SIG-M5 treated with dmso at 0.1 percent for 504 hours (cell line): ENCODE results near the gene VPS54.
A peak's percentile ranks its signal among the peaks of the same experiment; 100 is the strongest.
"Not testable (repeated sequence)": the region's sequence is repeated elsewhere in the genome, so short reads cannot be mapped to it uniquely, and the experiment has no call there.

Experiments
- DNase-seq: peaks from one replicate; lab custom pipeline; 2025; ENCODE audit not compliant: unreplicated experiment; lab: John Stamatoyannopoulos, UW

Gene VPS54

DNA sequence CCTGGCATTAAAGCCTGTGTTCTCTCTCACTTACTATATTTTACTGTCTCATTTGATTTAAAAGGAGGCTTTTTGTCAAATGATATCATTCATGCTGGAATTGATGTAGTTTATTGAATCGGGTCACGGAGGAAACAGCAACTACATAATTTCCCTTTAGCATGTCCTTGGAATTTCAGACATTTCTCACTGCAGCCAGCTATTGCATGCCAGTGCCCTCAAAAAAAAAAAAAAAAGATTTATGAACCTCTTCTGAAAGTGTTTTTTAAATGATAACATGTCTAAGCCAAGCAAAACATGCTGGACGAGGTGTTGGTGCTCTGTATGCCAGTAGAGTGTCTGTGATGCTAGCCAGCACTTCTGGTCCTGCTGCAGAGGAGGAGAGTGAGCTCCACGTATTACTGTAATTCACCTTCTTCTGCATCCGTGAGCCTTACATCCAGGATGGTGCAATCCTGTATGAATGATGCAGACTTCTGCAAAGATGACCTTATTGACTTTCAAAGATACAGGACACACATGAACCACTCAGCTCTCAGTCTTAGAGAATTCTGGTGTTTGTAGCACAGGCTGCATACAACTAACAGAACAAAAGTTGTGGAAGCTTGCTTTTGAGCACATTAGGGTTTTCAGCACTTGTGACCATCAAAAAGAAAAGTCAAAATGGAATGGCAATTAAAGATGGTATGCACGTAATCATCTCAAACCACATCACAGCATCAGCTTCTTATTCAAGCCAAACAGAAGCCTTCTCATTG, 146.5 kb downstream of the VPS54 start:
- no peak for DNase-seq

DNA sequence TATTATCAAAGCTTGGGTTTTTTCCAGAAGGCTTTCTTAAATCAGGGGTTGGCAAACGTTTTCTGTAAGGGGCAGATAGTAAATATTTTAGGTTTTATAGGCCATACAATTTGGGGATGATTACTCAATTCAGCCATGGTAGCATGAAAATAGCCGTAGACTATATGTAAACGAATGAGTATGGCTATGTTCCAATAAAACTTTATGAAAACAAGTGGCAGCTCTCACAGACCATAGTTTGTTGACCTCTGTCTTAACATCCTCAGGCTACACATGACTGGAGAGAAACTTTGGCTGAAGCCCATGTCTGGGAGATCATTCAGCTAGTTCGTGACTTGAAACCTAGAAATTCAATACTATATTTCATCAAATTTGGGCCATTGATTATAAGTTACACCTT, 147.4 kb downstream of the VPS54 start:
- DNase-seq = no peak

DNA sequence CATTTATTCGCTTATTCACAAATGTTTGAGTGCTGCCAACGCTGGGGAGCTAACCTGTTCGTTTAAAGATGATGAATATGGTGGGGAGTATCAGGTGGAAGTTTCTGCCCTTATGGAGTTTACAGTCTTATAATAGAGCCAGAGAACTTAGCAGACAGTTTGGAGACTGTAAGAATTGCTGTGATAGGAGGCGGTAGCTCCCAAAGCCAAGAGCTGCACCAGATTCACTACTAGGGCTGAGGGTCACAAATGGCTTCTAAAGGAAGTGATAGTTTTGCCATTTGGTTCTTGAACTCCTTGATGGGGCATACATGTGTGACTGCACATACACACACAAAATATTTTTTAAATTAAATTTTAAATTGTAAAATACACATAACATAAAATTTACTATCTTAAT, 148.5 kb downstream of the VPS54 start:
- DNase-seq = no peak

DNA sequence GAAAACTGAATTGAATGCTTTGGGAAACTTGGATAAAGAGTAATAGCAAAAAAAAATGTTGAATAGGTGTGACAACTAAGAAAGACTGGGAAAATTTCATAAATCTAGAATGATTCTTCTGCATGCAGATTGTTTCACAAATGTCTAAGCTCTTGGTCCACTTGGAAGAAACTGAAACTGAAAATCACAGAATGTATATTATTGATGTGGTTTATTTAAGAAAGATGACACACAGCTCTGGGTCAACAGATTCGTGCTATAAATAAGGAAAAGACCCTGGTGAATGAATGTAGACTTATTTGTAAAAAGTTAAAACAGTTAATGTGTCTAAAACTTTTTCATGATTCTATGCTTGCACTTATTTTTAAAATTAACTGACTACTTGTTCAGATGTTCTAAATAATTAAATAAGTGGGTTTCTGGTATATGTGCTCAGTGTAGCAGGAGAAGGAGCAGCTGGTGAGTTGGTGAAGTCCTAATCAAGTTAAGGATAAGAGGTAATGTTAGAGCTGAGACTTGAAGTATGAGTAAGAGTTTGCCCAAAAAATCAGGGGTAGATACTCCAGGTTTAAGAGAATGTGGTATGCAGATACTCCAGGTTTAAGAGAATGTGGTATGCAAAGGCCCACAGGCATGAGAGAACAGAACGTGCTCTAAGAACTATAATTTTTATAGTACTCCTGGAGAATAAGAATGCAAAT, 153.1 kb downstream of the VPS54 start:
- no peak for DNase-seq

DNA sequence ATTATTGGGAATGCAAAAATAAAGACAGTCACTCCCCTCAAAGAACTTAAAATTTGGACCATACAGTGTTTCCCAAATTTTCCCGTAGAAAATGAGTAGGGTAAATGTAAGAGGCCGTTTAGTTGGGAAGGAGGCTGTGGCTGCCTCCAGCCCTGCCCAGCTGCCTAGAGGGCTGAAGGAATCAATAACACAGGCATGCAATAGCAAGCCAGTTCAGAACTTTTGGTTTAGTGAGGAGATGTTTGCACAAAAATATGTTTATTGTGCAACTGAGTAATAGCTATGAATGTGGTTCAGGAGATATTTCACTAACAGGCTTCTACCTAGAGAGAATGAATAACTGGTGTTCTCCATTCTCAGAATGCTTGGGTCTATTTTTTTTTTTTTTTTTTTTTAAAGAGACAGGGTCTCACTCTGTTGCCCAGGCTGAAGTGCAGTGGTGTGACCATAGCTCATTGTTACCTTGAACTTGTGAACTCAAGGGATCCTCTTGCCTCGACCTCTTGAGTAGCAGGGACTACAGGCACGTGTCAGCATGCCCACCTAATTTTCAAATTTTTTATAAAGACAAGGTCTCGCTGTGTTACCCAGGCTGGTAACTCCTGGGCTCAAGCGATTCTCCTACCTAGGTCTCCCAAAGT, 153.9 kb downstream of the VPS54 start:
- no peak for DNase-seq

DNA sequence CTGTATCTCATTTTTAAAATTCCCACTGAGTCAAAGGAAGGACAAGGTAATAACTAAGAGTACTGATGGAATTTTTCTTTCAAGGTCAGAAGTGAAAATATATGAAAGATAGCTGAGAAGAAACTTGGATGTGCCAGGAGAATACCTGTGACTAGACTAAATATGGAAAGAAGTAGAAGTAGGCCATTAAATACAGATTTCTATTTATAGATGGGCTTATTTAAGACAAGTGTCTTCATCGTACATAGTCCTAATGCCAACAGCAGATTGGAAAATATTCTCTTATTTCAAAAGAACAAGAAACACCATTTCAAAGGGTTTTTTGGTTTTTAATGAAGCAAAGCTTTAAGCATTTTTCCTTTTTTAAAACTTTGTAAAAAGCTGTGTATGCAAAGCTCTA, 155.5 kb downstream of the VPS54 start:
- DNase-seq = no peak

DNA sequence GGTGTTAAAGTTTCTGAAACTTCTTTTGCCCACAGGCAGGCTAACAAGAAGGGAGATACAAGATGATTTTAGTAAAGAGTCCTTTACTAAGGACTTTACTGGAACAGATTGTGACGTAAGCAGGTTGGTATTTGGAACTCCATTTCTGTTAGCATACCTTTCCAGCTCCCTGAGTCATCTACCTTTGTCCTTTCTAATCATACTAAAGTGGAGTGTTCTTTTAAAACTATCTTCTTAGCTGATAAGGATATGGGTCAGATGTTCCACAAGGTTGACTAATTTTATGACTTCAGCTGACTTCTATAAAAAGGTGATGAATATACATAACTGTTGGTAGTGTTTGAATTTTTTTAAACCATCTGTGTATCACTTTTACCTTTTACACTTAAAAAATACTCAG, 156.4 kb downstream of the VPS54 start:
- DNase-seq = no peak

DNA sequence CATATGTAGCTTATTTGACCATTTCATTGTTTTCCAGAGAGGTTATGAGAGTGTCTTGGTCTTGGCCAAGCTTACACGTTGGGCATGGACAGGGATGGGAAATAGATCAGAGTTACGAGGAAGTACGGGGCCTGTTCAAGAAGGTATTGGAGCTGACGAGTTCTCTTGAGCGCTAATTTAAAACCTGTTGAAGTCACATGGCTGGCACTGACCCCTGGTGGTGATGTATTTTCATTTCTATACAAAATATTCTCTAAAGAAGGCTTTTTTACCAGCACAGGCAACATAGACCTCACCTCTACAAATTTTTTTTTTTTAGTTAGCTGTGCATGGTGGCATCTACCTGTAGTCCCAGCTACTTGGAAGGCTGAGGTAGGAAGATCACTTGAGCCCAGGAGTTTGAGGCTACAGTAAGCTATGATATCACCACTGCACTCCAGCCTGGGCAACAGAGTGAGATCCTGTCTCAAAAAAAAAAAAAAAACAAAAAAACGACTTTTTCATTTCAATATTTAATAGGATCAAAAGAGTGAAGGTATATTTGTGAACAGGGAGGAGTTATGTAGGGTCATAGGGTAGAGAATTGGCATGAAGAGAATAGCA, 157.9 kb downstream of the VPS54 start:
- peak; percentile 71 for DNase-seq

DNA sequence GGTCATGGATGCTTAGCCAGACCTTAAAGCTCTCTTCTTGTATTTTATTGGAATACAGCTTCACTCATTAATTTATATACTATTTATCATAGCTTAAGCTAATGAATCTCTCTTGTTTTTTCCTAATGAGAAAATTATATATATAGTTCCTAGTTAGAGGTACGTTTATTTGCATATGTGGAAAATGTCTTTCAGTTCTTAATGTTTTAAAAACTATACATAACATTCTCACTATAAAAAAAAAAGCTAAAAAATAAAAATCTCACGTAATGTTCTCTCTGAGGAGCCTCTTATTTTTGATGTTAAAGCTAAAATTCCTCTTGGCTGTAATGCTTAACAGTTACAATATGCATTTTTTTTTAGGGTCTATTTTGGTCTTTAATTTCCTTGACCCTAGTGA, 160.9 kb downstream of the VPS54 start:
- DNase-seq = no peak

DNA sequence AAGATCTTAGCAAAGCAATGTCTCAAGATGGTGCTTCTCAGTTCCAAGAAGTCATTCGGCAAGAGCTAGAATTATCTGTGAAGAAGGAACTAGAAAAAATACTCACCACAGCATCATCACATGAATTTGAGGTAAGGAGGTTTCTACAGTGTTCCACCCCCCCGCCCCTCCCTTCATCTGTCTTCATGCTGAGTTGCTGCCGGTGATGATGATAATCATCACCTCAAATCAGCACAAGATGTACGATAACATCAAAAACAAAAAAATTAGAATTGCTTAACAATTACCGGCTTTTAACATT, 163.0 kb downstream of the VPS54 start:
- no peak for DNase-seq

DNA sequence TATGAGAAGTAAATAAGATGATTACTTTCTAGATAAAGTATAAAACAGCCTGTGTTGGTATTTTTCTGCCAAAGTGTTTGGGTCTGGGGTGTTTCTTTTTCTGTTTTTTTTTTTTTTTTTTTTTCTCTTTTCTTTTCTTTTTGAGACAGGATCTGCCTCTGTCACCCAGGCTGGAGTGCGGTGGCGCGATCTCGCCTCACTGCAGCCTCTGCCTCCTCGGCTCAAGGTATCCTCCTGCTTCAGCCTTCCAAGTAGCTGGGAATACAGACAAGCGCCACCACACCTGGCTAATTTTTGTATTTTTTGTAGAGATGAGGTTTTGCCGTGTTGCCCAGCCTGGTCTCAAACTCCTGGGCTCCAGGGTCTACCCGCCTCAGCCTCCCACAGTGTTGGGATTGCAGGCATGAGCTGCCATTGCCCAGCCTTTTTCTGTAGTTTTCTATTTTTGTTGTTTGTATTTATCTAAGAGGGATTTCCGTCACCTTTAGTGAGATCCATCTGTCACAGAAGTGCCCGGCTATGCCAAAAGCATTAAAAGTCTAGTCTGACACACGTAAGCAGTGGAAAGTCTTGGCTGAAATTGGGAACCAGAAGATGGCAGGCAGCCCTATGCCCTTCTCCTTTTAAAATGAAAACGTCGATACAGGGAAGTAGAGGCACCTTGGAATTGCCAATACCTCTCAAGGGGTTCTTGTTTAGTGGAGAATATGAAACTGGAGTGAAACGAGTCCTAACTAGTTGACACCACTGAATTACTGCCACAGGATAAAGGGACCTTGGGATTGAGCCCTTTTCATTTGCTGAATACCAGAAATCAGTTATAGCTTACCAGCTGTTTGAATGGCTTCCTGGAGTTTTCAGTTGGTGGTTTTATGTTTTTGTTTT, 163.6 kb downstream of the VPS54 start:
- DNase-seq = no peak

DNA sequence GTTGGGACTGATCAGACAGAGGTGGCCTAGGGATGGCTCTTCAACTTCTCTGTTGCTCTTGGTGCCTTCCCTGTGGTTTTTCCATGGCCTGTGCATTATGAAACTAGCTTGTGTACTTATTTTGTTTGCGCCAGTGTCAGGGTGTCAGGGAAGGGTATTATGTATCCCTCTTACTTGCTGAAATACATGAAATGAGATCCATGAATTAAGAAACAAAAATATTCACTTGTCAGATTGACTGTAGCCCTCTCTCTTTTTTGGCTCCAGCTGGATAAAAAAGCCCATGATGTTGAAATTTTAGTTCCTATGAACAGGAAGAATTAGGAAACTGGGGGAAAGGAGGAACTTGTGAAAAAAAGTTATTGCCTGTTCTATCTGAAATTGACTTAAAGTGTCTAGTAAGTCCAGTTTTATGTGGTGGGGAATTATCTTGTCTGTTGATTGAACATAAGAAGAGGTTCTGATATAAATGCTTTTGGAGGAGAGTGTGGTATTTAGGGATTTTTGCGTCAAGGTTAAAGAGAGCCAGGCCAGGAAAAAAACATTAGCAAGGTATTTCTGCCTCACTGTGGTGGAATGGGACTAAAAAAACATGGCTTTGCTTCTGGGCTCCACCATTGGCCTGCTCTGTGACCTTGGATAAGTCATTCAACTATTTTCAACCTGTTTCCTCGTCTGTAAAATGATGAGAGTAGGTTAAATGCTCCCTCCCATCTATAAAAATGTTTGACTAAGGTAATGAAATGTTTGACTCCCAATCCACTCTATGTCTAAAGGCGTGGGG, 165.5 kb downstream of the VPS54 start:
- peak; percentile 15 for DNase-seq

DNA sequence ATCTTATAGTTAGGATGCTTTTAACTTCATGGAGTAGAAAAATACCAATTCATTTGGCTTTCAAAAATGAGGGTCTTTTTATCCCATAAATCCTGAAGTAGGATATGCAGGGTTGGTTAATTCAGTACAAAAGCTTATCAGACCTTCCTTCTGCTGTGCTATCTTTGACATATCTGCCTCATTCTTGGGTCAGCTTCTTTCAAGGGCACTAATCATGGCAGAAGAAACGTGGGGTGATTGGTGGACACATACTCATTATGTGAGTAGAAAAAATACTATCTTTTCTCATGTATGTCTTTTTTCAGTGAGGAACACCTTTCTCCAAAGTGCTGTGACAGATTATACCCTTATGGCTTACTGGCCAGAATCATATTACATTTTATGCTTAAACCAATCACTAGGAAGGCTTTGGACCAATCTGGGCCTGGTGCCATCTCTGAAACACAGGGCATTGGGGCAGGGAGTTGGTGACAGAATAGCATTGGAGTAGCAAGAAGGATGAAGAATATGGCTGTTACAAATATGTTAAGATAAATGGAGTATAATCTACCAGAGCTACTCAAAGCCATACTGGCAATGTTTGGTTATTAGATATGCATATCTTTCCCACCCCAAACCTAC, 167.4 kb downstream of the VPS54 start:
- no peak for DNase-seq

DNA sequence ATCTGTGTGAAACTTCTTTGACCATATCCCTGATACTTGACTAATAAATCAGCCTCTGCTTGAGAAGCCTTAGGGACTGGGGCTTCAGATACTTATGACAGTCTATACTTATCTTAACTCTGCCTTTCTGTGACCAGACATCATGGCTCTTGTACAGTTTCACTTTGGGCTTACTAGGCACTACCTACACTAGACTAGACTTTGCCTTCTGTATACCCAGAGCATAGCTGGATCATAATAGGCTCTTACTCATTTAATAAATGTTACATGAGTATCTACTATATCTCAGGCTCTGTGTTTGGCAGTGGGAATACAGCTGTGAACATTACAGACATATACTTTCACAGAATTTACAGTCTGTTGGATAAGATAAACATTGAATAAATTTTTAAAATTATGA, 168.6 kb downstream of the VPS54 start:
- DNase-seq = no peak

DNA sequence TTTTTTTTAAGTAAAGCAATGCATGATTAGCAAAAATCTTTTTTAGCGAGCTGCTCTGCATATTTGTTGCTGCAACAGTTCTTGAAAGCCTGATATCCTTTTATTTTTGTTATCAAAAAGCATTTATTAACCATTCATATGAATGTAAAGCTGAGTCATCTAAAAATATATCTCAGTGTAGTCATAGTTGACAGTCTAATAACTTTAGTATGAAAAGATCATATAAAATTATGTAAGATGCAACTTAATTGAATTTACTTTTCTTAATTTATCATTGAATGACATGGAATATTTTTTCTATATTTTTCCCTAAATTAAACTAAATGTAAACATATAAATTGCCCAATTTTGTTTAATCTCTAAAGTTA, 169.0 kb downstream of the VPS54 start:
- no peak for DNase-seq

DNA sequence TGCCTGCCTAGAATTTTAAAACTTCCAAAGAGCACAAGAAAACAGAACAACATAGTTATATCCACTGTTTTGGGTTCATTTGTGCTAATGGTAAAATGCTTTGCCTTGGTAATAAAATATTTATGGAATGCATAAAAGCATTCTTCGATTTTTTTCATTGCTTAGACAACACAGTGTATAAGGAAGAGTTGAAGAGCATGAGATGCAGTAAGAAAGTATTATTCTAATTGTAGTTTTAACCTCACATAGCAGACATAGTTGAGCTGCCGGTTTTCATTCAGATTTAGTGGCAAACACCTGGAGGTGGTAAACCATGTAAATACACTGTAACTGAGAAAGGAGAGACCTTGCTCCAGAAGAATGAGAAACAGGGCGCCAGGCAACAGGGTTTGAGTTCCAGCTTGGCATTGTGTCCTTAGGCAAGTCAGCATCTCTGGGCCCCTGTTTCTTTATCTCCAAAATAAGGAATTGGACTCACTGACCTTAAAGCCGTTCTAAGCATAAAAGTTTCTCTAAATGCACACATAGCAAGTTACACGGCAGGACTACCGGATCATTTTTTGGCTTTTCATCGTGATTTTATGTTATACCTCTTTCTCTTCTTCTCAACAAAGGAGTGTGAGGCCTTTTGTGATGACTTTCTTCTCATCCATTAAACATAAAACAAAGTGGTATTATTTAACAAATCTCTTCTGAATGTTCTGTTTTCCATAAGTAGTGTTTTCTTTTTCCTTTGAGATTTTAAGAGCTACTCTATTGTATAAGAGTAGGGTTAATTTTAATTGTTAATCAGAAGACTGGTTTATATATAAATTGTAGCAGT, 169.6 kb downstream of the VPS54 start:
- DNase-seq = no peak

DNA sequence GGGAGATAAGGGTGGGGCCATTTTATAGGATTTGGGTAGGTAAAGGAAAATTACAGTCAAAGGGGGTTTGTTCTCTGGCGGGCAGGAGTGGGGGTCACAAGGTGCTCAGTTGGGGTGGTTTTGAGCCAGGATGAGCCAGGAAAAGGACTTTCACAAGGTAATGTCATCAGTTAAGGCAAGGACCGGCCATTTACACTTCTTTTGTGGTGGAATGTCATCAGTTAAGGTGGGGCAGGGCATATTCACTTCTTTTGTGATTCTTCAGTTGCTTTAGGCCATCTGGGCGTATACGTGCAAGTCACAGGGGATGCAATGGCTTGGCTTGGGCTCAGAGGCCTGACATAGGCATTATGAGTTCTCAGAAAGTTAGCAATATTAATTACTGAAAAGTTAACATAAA, 171.7 kb downstream of the VPS54 start:
- DNase-seq = not testable (repeated sequence)

DNA sequence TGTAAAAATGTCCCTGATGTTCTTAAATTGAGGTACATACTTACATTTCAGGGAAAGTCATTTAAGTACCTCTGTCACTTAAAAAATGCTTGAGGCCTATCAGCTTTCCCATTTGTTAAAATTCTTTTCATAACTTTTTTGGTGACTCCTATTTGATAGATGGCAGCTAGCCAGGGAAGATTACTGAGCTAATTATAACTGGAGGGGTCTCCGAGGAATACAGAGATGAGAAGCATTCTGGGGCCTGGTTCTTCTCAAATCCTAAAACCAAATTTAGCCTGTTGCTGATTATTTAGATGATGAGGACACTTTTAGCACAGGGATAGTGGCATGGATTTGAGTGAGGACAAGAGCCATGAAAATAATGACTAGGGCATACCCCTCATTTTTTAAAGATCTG, 172.7 kb downstream of the VPS54 start:
- no peak for DNase-seq

DNA sequence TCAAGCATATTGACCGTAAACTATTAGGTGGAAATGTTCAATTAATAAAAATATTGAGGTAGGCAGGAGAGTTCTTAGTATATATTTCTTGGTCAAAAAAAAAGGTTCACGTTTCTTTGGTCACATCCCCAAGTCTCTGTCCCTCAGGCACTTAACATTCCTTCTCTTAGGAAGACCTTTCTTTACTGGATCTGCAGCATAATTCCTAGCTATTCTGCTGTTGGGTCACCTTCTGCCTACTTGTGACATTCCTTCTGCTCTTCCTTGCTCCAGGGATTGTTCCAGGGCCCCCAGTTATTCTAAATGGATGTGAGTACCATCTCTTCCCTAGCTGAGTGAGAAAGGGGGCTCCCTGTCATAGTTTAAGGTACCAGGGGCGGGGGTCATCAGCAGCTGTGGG, 173.4 kb downstream of the VPS54 start:
- DNase-seq = no peak
